Measurements from ENCODE around the gene GOLIM4.
"Not testable (repeated sequence)": the region's sequence is repeated elsewhere in the genome, so short reads cannot be mapped to it uniquely, and the experiment has no call there.

Gene GOLIM4

GRCh38 chr3:168095611-168096209, at the start of gene GOLIM4:
TSS of gene GOLIM4 (minus strand) at chr3:168095924. CDS start at chr3:168095285, 639 bp downstream.
- peak; percentile 28 to 45 for DNase-seq

- DNase-seq = no peak
These were observed 45.8 kb upstream of the GOLIM4 start for GRCh38 chr3:168141405-168141998.

GRCh38 chr3:168139947-168140346, 44.2 kb upstream of the GOLIM4 start:
- no peak for DNase-seq

GRCh38 chr3:168138421-168138820, 42.7 kb upstream of the GOLIM4 start:
- DNase-seq = no peak

GRCh38 chr3:168134931-168135330, 39.2 kb upstream of the GOLIM4 start:
- no peak for DNase-seq

GRCh38 chr3:168130250-168130649, 34.5 kb upstream of the GOLIM4 start:
- DNase-seq = not testable (repeated sequence)

- DNase-seq = not testable (repeated sequence)
These were observed 32.7 kb upstream of the GOLIM4 start for GRCh38 chr3:168128463-168128862.

- DNase-seq = no peak
These were observed 31.7 kb upstream of the GOLIM4 start for GRCh38 chr3:168127466-168127865.

GRCh38 chr3:168124791-168125190, 29.1 kb upstream of the GOLIM4 start:
- DNase-seq = no peak

- DNase-seq = no peak
These were observed 28.6 kb upstream of the GOLIM4 start for GRCh38 chr3:168124291-168124690.

- no peak for DNase-seq
These were observed 27.8 kb upstream of the GOLIM4 start for GRCh38 chr3:168123201-168124176.

- DNase-seq = no peak
These were observed 25.7 kb upstream of the GOLIM4 start for GRCh38 chr3:168121184-168122017.

- DNase-seq = no peak
These were observed 22.2 kb upstream of the GOLIM4 start for GRCh38 chr3:168117853-168118313.

GRCh38 chr3:168117059-168117458, 21.3 kb upstream of the GOLIM4 start:
- DNase-seq = no peak

- no peak for DNase-seq
These were observed 20.6 kb upstream of the GOLIM4 start for GRCh38 chr3:168116279-168116678.

GRCh38 chr3:168113848-168114247, 18.1 kb upstream of the GOLIM4 start:
- DNase-seq = no peak

GRCh38 chr3:168112894-168113293, 17.2 kb upstream of the GOLIM4 start:
- no peak for DNase-seq

- DNase-seq = no peak
These were observed 8.6 kb upstream of the GOLIM4 start for GRCh38 chr3:168104361-168104760.

GRCh38 chr3:168102735-168103410, 7.1 kb upstream of the GOLIM4 start:
- no peak for DNase-seq

- DNase-seq = no peak
These were observed 5.2 kb upstream of the GOLIM4 start for GRCh38 chr3:168100777-168101492.

- DNase-seq = no peak
These were observed 1.7 kb upstream of the GOLIM4 start for GRCh38 chr3:168097381-168097780.
